GM12878 (cell line): Measurements from ENCODE around the gene SRD5A1. TPM values are rescaled to one million over a fixed set of nuclear protein-coding genes. Genes with fewer than 3 reads are reported as not detected.

Source experiments
- ATF7 ChIP-seq: fragments of 450-650 bp; IDR thresholded peaks from 2 replicates; pipeline ENCODE4 v1.6.1; 2016; ENCODE audit warnings: low read depth, mild to moderate bottlenecking
- CBFB ChIP-seq: IDR thresholded peaks from 2 replicates; pipeline ENCODE4 v1.6.1; 2016; ENCODE audit warnings: antibody characterized with exemption, low read depth
- CHD4 ChIP-seq: fragments of 200-600 bp; sonication (generic); IDR thresholded peaks from 2 replicates; pipeline ENCODE4 v1.6.1; 2016; ENCODE audit warnings: mild to moderate bottlenecking
- CREB1 ChIP-seq: IDR thresholded peaks from 2 replicates; pipeline ENCODE4 v1.6.1; 2012; ENCODE audit warnings: low read depth, mild to moderate bottlenecking, inconsistent platforms
- EZH2 ChIP-seq: IDR thresholded peaks from 2 replicates; pipeline ENCODE4 v1.6.1; 2012; ENCODE audit warnings: low read depth, mild to moderate bottlenecking, control low read depth, inconsistent platforms, low read length, borderline replicate concordance; ENCODE audit not compliant: control insufficient read depth
- FOXK2 ChIP-seq: fragments of 450-650 bp; IDR thresholded peaks from 2 replicates; pipeline ENCODE4 v1.6.1; 2017; ENCODE audit warnings: mild to moderate bottlenecking, moderate library complexity
- FOXM1 ChIP-seq: IDR thresholded peaks from 2 replicates; pipeline ENCODE4 v1.6.1; 2012; ENCODE audit warnings: low read depth, mild to moderate bottlenecking, inconsistent platforms, low read length, moderate library complexity
- LARP7 ChIP-seq: fragments of 450-650 bp; IDR thresholded peaks from 2 replicates; pipeline ENCODE4 v1.6.1; 2017; ENCODE audit warnings: mild to moderate bottlenecking
- MEF2A ChIP-seq: IDR thresholded peaks from 2 replicates; pipeline ENCODE4 v1.6.1; 2011; ENCODE audit warnings: low read depth, mild to moderate bottlenecking, low read length, moderate library complexity; ENCODE audit not compliant: insufficient read depth
- MTA3 ChIP-seq: IDR thresholded peaks from 2 replicates; pipeline ENCODE4 v1.6.1; 2012; ENCODE audit warnings: low read length, inconsistent platforms, borderline replicate concordance
- NFYA ChIP-seq: IDR thresholded peaks from 2 replicates; pipeline ENCODE4 v1.6.1; 2011; ENCODE audit warnings: low read depth, mild to moderate bottlenecking, low read length, improper control_type of control experiment, borderline replicate concordance
- NFYB ChIP-seq: IDR thresholded peaks from 2 replicates; pipeline ENCODE4 v1.6.1; 2011; ENCODE audit warnings: low read depth, mild to moderate bottlenecking, low read length, improper control_type of control experiment, moderate library complexity; ENCODE audit not compliant: insufficient read depth
- NR2C2 ChIP-seq: IDR thresholded peaks from 2 replicates; pipeline ENCODE4 v1.6.1; 2011; ENCODE audit warnings: borderline replicate concordance, low read depth; ENCODE audit not compliant: control insufficient read depth, insufficient read length
- RELA ChIP-seq: fragments of 450-650 bp; IDR thresholded peaks from 2 replicates; pipeline ENCODE4 v1.8.0; 2014; ENCODE audit warnings: borderline replicate concordance; ENCODE audit not compliant: partially characterized antibody
- SIX5 ChIP-seq: IDR thresholded peaks from 2 replicates; pipeline ENCODE4 v1.6.1; 2011; ENCODE audit warnings: mild to moderate bottlenecking, low read depth, low read length, moderate library complexity; ENCODE audit not compliant: severe bottlenecking
- SP1 ChIP-seq: IDR thresholded peaks from one replicate; pipeline ENCODE4 v1.6.1; 2011; ENCODE audit warnings: low read depth, low read length
- SREBF1 ChIP-seq: IDR thresholded peaks from 2 replicates; pipeline ENCODE4 v1.6.1; 2012; ENCODE audit warnings: mild to moderate bottlenecking, low read length
- SRF ChIP-seq, 2 experiments: IDR thresholded peaks; 2 replicates each; pipeline ENCODE4 v1.6.1; 2011; ENCODE audit warnings: low read depth in 2 of 2, low read length in 2 of 2, mild to moderate bottlenecking in 1 of 2, moderate library complexity in 1 of 2
- SUPT20H ChIP-seq: IDR thresholded peaks from 2 replicates; pipeline ENCODE4 v1.6.1; 2011; ENCODE audit warnings: low read depth, mild to moderate bottlenecking, low read length, moderate library complexity, borderline replicate concordance; ENCODE audit not compliant: control insufficient read depth
- WRNIP1 ChIP-seq: IDR thresholded peaks from 2 replicates; pipeline ENCODE4 v1.6.1; 2011; ENCODE audit warnings: low read depth, low read length, improper control_type of control experiment, borderline replicate concordance
- ZZZ3 ChIP-seq: IDR thresholded peaks from 2 replicates; pipeline ENCODE4 v1.6.1; 2011; ENCODE audit warnings: low read depth; ENCODE audit not compliant: control insufficient read depth, insufficient read length
- polyA plus RNA-seq, 11 experiments: library from polyadenylated mRNA; depleted of rRNA in 4 of 11; unstranded in 6 of 11; stranded (reverse) in 5 of 11; fragments of >200 nt; fragmentation: Nextera tagmentation in 4 of 11; fragmentation: Illumina TruSeq in 1 of 11; extraction: Ambion mirVana in 4 of 11; extraction: Trizol in 1 of 11; gene quantifications; 1 replicate in 1 of 11; 2 replicates in 10 of 11; pipeline versions ENCODE4 v1.2.1 to v1.2.3, GENCODE V29; 2011 to 2016; ENCODE audit warnings: inconsistent platforms in 2 of 11, missing spikeins in 2 of 11, low read depth in 1 of 11
- total RNA-seq, 4 experiments: library from RNA; depleted of rRNA in 3 of 4; stranded (reverse); fragments of >200 nt in 3 of 4; fragmentation: Illumina TruSeq in 1 of 4; extraction: Trizol in 1 of 4; gene quantifications; 2 replicates each; pipeline versions ENCODE4 v1.2.1 to v1.2.3, GENCODE V29; 2013 to 2021
- TF ChIP-seq, protein P1 (sequence below): fragments of 450-650 bp; IDR thresholded peaks from 2 replicates; pipeline ENCODE4 v1.6.1; 2017; ENCODE audit warnings: mild to moderate bottlenecking, moderate library complexity
- TF ChIP-seq, protein P2 (sequence below), 3 experiments: IDR thresholded peaks in 2 of 3; conservative IDR thresholded peaks in 1 of 3; 2 replicates each; pipeline ENCODE4 v1.5.1; 2011; ENCODE audit warnings: low read depth in 3 of 3, low read length in 3 of 3, mild to moderate bottlenecking in 3 of 3, control low read depth in 2 of 3, moderate library complexity in 2 of 3, inconsistent platforms in 1 of 3, mixed read lengths in 1 of 3; ENCODE audit not compliant: control insufficient read depth in 2 of 3, insufficient read depth in 1 of 3; ENCODE audit errors: extremely low read depth in 1 of 3
- TF ChIP-seq, protein P3 (sequence below): IDR thresholded peaks from 2 replicates; pipeline ENCODE4 v1.6.1; 2012; ENCODE audit warnings: low read depth, low read length, improper control_type of control experiment
- TF ChIP-seq, protein P4 (sequence below): IDR thresholded peaks from 2 replicates; pipeline ENCODE4 v1.6.1; 2012; ENCODE audit warnings: low read depth, low read length, improper control_type of control experiment

Gene SRD5A1
- total and polyA plus RNA-seq, 10 of the 15 experiments (the other 5 are each of a cell fraction or from before 2014, with no cell fraction given): 0.76 to 20.1 (median 12.3) TPM

DNA sequence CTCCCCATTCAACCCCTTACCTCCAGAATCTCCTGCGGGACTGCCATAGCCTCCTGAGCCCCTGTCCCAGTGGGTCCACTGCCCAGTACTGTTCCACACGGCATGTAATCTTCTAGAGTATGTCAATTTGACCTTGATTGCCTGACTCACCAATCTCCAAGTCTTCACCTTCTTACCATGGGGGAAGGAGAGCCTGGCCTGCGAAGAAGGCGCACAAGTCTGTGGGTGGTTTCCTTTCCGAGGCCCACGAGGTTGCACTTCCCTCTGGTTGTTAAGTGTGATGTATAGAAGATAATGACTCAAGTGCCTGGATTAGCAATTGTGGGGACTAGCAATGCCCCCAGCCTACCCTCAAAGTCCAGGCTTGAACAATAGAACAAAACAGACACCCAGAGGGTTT, 71.8 kb downstream of the SRD5A1 start (continued):
- no peak for TF ChIP-seq FOXM1
- peak; percentile 62 for TF ChIP-seq ATF7
- TF ChIP-seq MEF2A: peak; percentile 75; the same call in 1 of the 2 replicates
- TF ChIP-seq WRNIP1: no peak
- no peak for TF ChIP-seq LARP7
- TF ChIP-seq, protein P1, sequence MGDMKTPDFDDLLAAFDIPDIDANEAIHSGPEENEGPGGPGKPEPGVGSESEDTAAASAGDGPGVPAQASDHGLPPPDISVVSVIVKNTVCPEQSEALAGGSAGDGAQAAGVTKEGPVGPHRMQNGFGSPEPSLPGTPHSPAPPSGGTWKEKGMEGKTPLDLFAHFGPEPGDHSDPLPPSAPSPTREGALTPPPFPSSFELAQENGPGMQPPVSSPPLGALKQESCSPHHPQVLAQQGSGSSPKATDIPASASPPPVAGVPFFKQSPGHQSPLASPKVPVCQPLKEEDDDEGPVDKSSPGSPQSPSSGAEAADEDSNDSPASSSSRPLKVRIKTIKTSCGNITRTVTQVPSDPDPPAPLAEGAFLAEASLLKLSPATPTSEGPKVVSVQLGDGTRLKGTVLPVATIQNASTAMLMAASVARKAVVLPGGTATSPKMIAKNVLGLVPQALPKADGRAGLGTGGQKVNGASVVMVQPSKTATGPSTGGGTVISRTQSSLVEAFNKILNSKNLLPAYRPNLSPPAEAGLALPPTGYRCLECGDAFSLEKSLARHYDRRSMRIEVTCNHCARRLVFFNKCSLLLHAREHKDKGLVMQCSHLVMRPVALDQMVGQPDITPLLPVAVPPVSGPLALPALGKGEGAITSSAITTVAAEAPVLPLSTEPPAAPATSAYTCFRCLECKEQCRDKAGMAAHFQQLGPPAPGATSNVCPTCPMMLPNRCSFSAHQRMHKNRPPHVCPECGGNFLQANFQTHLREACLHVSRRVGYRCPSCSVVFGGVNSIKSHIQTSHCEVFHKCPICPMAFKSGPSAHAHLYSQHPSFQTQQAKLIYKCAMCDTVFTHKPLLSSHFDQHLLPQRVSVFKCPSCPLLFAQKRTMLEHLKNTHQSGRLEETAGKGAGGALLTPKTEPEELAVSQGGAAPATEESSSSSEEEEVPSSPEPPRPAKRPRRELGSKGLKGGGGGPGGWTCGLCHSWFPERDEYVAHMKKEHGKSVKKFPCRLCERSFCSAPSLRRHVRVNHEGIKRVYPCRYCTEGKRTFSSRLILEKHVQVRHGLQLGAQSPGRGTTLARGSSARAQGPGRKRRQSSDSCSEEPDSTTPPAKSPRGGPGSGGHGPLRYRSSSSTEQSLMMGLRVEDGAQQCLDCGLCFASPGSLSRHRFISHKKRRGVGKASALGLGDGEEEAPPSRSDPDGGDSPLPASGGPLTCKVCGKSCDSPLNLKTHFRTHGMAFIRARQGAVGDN: peak; percentile 82
- TF ChIP-seq CREB1: no peak
- TF ChIP-seq, protein P2, sequence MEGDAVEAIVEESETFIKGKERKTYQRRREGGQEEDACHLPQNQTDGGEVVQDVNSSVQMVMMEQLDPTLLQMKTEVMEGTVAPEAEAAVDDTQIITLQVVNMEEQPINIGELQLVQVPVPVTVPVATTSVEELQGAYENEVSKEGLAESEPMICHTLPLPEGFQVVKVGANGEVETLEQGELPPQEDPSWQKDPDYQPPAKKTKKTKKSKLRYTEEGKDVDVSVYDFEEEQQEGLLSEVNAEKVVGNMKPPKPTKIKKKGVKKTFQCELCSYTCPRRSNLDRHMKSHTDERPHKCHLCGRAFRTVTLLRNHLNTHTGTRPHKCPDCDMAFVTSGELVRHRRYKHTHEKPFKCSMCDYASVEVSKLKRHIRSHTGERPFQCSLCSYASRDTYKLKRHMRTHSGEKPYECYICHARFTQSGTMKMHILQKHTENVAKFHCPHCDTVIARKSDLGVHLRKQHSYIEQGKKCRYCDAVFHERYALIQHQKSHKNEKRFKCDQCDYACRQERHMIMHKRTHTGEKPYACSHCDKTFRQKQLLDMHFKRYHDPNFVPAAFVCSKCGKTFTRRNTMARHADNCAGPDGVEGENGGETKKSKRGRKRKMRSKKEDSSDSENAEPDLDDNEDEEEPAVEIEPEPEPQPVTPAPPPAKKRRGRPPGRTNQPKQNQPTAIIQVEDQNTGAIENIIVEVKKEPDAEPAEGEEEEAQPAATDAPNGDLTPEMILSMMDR (IDR thresholded peaks at IDR 0.05 in 2 of 3, conservative IDR thresholded peaks at IDR 0.05 in 1 of 3; ENCODE audit: control insufficient read depth in 2 of 3, extremely low read depth in 1 of 3, insufficient read depth in 1 of 3, low read depth in 3 of 3, low read length in 3 of 3): no peak
- TF ChIP-seq SIX5: no peak
- TF ChIP-seq SUPT20H: no peak
- TF ChIP-seq FOXK2: no peak
- TF ChIP-seq NR2C2: no peak
- TF ChIP-seq EZH2: no peak
- TF ChIP-seq, protein P3, sequence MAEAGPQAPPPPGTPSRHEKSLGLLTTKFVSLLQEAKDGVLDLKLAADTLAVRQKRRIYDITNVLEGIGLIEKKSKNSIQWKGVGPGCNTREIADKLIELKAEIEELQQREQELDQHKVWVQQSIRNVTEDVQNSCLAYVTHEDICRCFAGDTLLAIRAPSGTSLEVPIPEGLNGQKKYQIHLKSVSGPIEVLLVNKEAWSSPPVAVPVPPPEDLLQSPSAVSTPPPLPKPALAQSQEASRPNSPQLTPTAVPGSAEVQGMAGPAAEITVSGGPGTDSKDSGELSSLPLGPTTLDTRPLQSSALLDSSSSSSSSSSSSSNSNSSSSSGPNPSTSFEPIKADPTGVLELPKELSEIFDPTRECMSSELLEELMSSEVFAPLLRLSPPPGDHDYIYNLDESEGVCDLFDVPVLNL: no peak
- no peak for TF ChIP-seq RELA
- TF ChIP-seq CHD4: no peak
- TF ChIP-seq CBFB: no peak
- TF ChIP-seq SRF (IDR thresholded peaks at IDR 0.05; ENCODE audit: low read depth in 2 of 2, low read length in 2 of 2): no peak
- TF ChIP-seq NFYB: no peak
- TF ChIP-seq, protein P4, sequence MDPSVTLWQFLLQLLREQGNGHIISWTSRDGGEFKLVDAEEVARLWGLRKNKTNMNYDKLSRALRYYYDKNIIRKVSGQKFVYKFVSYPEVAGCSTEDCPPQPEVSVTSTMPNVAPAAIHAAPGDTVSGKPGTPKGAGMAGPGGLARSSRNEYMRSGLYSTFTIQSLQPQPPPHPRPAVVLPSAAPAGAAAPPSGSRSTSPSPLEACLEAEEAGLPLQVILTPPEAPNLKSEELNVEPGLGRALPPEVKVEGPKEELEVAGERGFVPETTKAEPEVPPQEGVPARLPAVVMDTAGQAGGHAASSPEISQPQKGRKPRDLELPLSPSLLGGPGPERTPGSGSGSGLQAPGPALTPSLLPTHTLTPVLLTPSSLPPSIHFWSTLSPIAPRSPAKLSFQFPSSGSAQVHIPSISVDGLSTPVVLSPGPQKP: no peak
- TF ChIP-seq MTA3: no peak
- TF ChIP-seq SREBF1: no peak
- TF ChIP-seq SP1: peak; percentile 36
- no peak for TF ChIP-seq ZZZ3
- no peak for TF ChIP-seq NFYA
